ENCODE data around the gene BMPR1B.

The BMPR1B gene

GRCh38 chr4:94939791-94940519, 182.2 kb downstream of the BMPR1B start:
- Histone ChIP-seq H3K4me1 (ENCODE audit: insufficient read depth, poor library complexity, severe bottlenecking) (peaks cover 13% of the 10 kb centered on the region), H3K36me3 (ENCODE audit: low read depth) (no peaks in the 10 kb centered on the region), H3K9me3 (ENCODE audit: severe bottlenecking) (no peaks in the 10 kb centered on the region), H3K4me3 (ENCODE audit: severe bottlenecking) (no peak overlapping the region), H3K27me3 (ENCODE audit: insufficient read depth, poor library complexity, severe bottlenecking) (no peaks in the 10 kb centered on the region), H3K27ac (ENCODE audit: poor library complexity, severe bottlenecking) (no peak overlapping the region)
- DNase-seq (ENCODE audit: low spot score) (no peak), ATAC-seq (ENCODE audit: low read depth) (peak; percentile 91)
- no peak for TF ChIP-seq CTCF (IDR thresholded peaks at IDR 0.05; ENCODE audit: poor library complexity, severe bottlenecking)

GRCh38 chr4:94940520-94940908, 182.8 kb downstream of the BMPR1B start:
- Histone ChIP-seq H3K27me3 (ENCODE audit: insufficient read depth, poor library complexity, severe bottlenecking) (no peaks in the 10 kb centered on the region), H3K9me3 (ENCODE audit: severe bottlenecking) (no peaks in the 10 kb centered on the region), H3K27ac (ENCODE audit: poor library complexity, severe bottlenecking) (no peak overlapping the region), H3K36me3 (ENCODE audit: low read depth) (no peaks in the 10 kb centered on the region), H3K4me1 (ENCODE audit: insufficient read depth, poor library complexity, severe bottlenecking) (peaks cover 8% of the 10 kb centered on the region), H3K4me3 (ENCODE audit: severe bottlenecking) (no peak overlapping the region)
- ATAC-seq (ENCODE audit: low read depth) (no peak), DNase-seq (ENCODE audit: low spot score) (no peak)
- TF ChIP-seq CTCF (IDR thresholded peaks at IDR 0.05; ENCODE audit: poor library complexity, severe bottlenecking): no peak

- Histone ChIP-seq H3K27me3 (ENCODE audit: insufficient read depth, poor library complexity, severe bottlenecking) (no peaks in the 10 kb centered on the region), H3K27ac (ENCODE audit: poor library complexity, severe bottlenecking) (no peak overlapping the region), H3K4me1 (ENCODE audit: insufficient read depth, poor library complexity, severe bottlenecking) (peaks cover 8% of the 10 kb centered on the region), H3K4me3 (ENCODE audit: severe bottlenecking) (no peak overlapping the region), H3K36me3 (ENCODE audit: low read depth) (no peaks in the 10 kb centered on the region), H3K9me3 (ENCODE audit: severe bottlenecking) (no peaks in the 10 kb centered on the region)
- ATAC-seq (ENCODE audit: low read depth) (no peak), DNase-seq (ENCODE audit: low spot score) (no peak)
- TF ChIP-seq CTCF (IDR thresholded peaks at IDR 0.05; ENCODE audit: poor library complexity, severe bottlenecking): no peak
Measured at GRCh38 chr4:94941706-94942105, 184.0 kb downstream of the BMPR1B start.

- no peak for ATAC-seq (ENCODE audit: low read depth)
- DNase-seq (ENCODE audit: low spot score): no peak
- H3K36me3 ChIP-seq (ENCODE audit: low read depth): no peaks in the 10 kb centered on the region
- H3K27ac ChIP-seq (ENCODE audit: poor library complexity, severe bottlenecking): no peak overlapping the region
- no peaks in the 10 kb centered on the region for H3K9me3 ChIP-seq (ENCODE audit: severe bottlenecking)
- H3K4me3 ChIP-seq (ENCODE audit: severe bottlenecking): no peak overlapping the region
- peaks cover 10% of the 10 kb centered on the region for H3K4me1 ChIP-seq (ENCODE audit: insufficient read depth, poor library complexity, severe bottlenecking)
- no peaks in the 10 kb centered on the region for H3K27me3 ChIP-seq (ENCODE audit: insufficient read depth, poor library complexity, severe bottlenecking)
- TF ChIP-seq CTCF (IDR thresholded peaks at IDR 0.05; ENCODE audit: poor library complexity, severe bottlenecking): no peak
Measured at GRCh38 chr4:94944726-94945125, 187.0 kb downstream of the BMPR1B start.

GRCh38 chr4:94947681-94948108, 189.9 kb downstream of the BMPR1B start:
- Histone ChIP-seq H3K9me3 (ENCODE audit: severe bottlenecking) (no peaks in the 10 kb centered on the region), H3K27ac (ENCODE audit: poor library complexity, severe bottlenecking) (no peak overlapping the region), H3K4me1 (ENCODE audit: insufficient read depth, poor library complexity, severe bottlenecking) (peaks cover 5% of the 10 kb centered on the region), H3K36me3 (ENCODE audit: low read depth) (no peaks in the 10 kb centered on the region), H3K27me3 (ENCODE audit: insufficient read depth, poor library complexity, severe bottlenecking) (no peaks in the 10 kb centered on the region), H3K4me3 (ENCODE audit: severe bottlenecking) (no peak overlapping the region)
- DNase-seq (ENCODE audit: low spot score) (no peak), ATAC-seq (ENCODE audit: low read depth) (peak; percentile 56)
- no peak for TF ChIP-seq CTCF (IDR thresholded peaks at IDR 0.05; ENCODE audit: poor library complexity, severe bottlenecking)
